Subcutaneous adipose tissue (tissue), 4 donors: ENCODE data around the gene R3HDM2. TPM values are rescaled to one million over a fixed set of nuclear protein-coding genes. Genes with fewer than 3 reads are reported as not detected.

ENCODE experiments used
- CTCF ChIP-seq: fragments of 450-650 bp; IDR thresholded peaks from one replicate; pipeline ENCODE4 v1.5.1; 2016; ENCODE audit warnings: low read depth, mild to moderate bottlenecking, control low read depth, antibody characterized with exemption, moderate library complexity
- total RNA-seq, 4 donors: library from RNA; depleted of rRNA; stranded (reverse); fragments of >200 nt; gene quantifications; one replicate each; pipeline ENCODE4 v1.1.0, GENCODE V29; 2016

The R3HDM2 gene
- total RNA-seq, 4 donors from 2014 or later: 48.2 to 51.2 (median 48.7) TPM

GRCh38 chr12:57240066-57240921, 190.5 kb downstream of the R3HDM2 start:
- no peak for TF ChIP-seq CTCF

GRCh38 chr12:57239587-57240065, 191.2 kb downstream of the R3HDM2 start:
- no peak for TF ChIP-seq CTCF

GRCh38 chr12:57238854-57239554, 191.8 kb downstream of the R3HDM2 start:
- TF ChIP-seq CTCF: no peak

- no peak for TF ChIP-seq CTCF
Measured at GRCh38 chr12:57237932-57238853, 192.7 kb downstream of the R3HDM2 start.

GRCh38 chr12:57237596-57237931, 193.3 kb downstream of the R3HDM2 start:
- TF ChIP-seq CTCF: no peak

GRCh38 chr12:57236925-57237595, 193.8 kb downstream of the R3HDM2 start:
- no peak for TF ChIP-seq CTCF
